BLaER1 treated with 17β-estradiol and CSF1 and Interleukin-3, amounts not matched to agents 10 nM and 100 nM (cell line): ENCODE measurements around the gene NOD1.
"Not testable (repeated sequence)": the region's sequence is repeated elsewhere in the genome, so short reads cannot be mapped to it uniquely, and the experiment has no call there.

Experiments used
- H3K27ac ChIP-seq, 11 experiments: shearing (Covaris generic); formaldehyde crosslinking; 2 replicates each; pipeline ENCODE4 v1.8.1; 2022
- H3K27me3 ChIP-seq, 11 experiments: shearing (Covaris generic); formaldehyde crosslinking; 2 replicates each; pipeline ENCODE4 v1.8.1; 2022
- H3K36me3 ChIP-seq, 11 experiments: shearing (Covaris generic); formaldehyde crosslinking; 2 replicates each; pipeline ENCODE4 v1.8.1; 2022
- H3K4me1 ChIP-seq, 10 experiments: shearing (Covaris generic); formaldehyde crosslinking; 2 replicates each; pipeline ENCODE4 v1.8.1; 2022
- H3K4me2 ChIP-seq, 11 experiments: shearing (Covaris generic); formaldehyde crosslinking; 2 replicates each; pipeline ENCODE4 v1.8.1; 2022
- H3K4me3 ChIP-seq, 10 experiments: shearing (Covaris generic); formaldehyde crosslinking; 2 replicates each; pipeline ENCODE4 v1.8.1; 2022
- H3K9ac ChIP-seq, 11 experiments: shearing (Covaris generic); formaldehyde crosslinking; 2 replicates each; pipeline ENCODE4 v1.8.1; 2022
- H3K9me3 ChIP-seq, 11 experiments: shearing (Covaris generic); formaldehyde crosslinking; replicated peaks in 1 of 11; 2 replicates each; pipeline ENCODE4 v1.8.1; 2022
- H4K20me1 ChIP-seq, 11 experiments: shearing (Covaris generic); formaldehyde crosslinking; 2 replicates each; pipeline ENCODE4 v1.8.1; 2022
- Cebpa-rat ChIP-seq, 11 experiments: shearing (Covaris generic); IDR thresholded peaks; 2 replicates each; pipeline ENCODE4 v1.8.1; 2022

The NOD1 gene

DNA sequence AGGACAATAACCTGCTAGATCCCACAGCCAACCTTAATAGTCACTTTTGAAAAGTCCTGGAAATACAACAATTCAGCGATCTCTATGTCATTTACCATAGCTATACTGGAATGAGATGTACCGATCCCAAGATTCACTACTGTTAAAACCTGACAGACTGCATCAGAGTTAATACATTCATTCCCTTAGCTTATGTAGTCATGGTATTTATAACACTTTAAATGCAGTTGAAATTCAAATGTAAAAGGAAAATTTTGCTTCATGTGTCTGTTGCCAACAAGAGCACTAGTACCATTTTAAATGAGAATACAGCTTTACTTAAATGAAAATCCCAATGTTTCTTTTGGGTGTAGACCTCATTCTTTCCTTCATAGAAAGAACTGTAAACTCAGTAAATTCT lies 37.2 kb upstream of the NOD1 start:
- no peaks in the 10 kb centered on the region for H3K36me3 ChIP-seq
- no peak overlapping the region for H3K27ac ChIP-seq
- no peak for TF ChIP-seq Cebpa-rat (IDR thresholded peaks at IDR 0.05)
- no peaks in the 10 kb centered on the region for H3K9me3 ChIP-seq
- H3K27me3 ChIP-seq: no peaks in the 10 kb centered on the region
- peaks cover 4 to 15% (median 9%) of the 10 kb centered on the region in 10 experiments; a peak in 18 of 20 replicates for H3K4me1 ChIP-seq
- no peak overlapping the region for H3K4me2 ChIP-seq
- H4K20me1 ChIP-seq: no peaks in the 10 kb centered on the region
- H3K4me3 ChIP-seq: no peak overlapping the region
- H3K9ac ChIP-seq: no peak overlapping the region

DNA sequence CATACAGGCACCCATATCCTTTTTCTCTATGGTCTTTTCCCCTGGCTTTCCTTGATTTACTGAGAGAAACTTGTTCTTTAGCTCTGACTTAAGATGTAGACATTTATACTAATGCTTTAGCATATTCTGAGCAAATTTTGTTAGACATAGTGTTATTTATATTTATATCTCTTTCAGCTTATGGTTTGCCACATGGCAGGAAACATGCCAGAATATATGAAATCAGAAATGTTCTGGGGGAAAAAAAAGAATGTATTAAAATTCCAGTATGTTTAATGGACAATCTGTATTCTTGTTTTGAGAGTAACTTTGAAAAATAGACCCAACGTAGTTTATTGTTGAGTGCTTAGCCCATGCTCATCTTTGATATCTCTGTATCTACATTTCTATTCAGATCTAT lies 36.2 kb upstream of the NOD1 start:
- H3K27me3 ChIP-seq: no peaks in the 10 kb centered on the region
- H3K4me3 ChIP-seq: no peak overlapping the region
- H3K9ac ChIP-seq: no peak overlapping the region
- H3K36me3 ChIP-seq: no peaks in the 10 kb centered on the region
- H3K27ac ChIP-seq: no peak overlapping the region
- H3K9me3 ChIP-seq: no peaks in the 10 kb centered on the region
- no peak overlapping the region for H3K4me2 ChIP-seq
- no peaks in the 10 kb centered on the region for H4K20me1 ChIP-seq
- no peak for TF ChIP-seq Cebpa-rat (IDR thresholded peaks at IDR 0.05)
- peaks cover 0 to 5% (median 0%) of the 10 kb centered on the region in 10 experiments; a peak in 6 of 20 replicates for H3K4me1 ChIP-seq

DNA sequence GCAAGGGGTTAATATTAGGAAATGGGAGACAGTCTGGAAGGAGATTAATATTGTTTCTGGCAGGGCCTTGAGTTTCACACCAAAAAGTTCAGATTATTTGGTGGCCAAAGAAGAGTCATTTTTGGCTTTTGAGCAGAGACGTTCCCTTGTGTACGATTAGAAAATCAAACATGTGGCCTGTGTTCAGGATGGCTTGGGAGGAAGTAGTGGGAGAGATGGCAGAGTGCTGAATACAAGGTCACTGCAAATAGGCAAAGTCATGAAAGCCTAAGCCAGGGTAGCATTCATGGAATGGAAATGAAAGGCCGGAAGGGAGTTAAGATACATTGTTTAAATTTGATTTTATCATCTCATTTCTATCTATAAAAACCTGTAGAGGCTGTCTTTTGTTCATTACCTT lies 35.6 kb upstream of the NOD1 start:
- H3K9ac ChIP-seq: no peak overlapping the region
- no peaks in the 10 kb centered on the region for H3K27me3 ChIP-seq
- H3K4me2 ChIP-seq: no peak overlapping the region
- H3K4me3 ChIP-seq: no peak overlapping the region
- no peaks in the 10 kb centered on the region for H3K4me1 ChIP-seq
- H3K36me3 ChIP-seq: no peaks in the 10 kb centered on the region
- no peak overlapping the region for H3K27ac ChIP-seq
- H3K9me3 ChIP-seq: no peaks in the 10 kb centered on the region
- H4K20me1 ChIP-seq: no peaks in the 10 kb centered on the region
- TF ChIP-seq Cebpa-rat (IDR thresholded peaks at IDR 0.05): no peak

DNA sequence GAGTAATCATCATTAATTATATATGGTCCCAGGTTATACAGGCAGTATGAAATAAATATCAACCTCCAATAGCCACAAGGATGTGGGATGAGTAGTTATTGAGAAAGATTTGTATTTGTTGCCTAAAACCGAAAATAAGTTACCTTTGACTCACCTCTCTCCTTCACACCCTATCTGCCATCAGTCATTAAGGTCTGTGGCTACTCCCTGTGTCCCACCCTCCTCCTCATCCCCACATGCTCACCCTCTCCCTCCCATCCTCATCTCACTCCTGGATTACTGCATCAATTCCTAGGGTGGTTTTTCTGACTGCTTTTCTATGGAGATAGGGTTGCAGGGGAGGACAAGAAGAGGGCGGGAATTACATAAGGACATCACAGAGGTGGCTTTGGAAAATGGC lies 35.2 kb upstream of the NOD1 start:
- H3K36me3 ChIP-seq: no peaks in the 10 kb centered on the region
- H3K4me1 ChIP-seq: no peaks in the 10 kb centered on the region
- no peak overlapping the region for H3K4me3 ChIP-seq
- no peak overlapping the region for H3K4me2 ChIP-seq
- H3K27me3 ChIP-seq: no peaks in the 10 kb centered on the region
- H4K20me1 ChIP-seq: no peaks in the 10 kb centered on the region
- H3K9me3 ChIP-seq: no peaks in the 10 kb centered on the region
- TF ChIP-seq Cebpa-rat (IDR thresholded peaks at IDR 0.05): no peak
- no peak overlapping the region for H3K9ac ChIP-seq
- no peak overlapping the region for H3K27ac ChIP-seq

DNA sequence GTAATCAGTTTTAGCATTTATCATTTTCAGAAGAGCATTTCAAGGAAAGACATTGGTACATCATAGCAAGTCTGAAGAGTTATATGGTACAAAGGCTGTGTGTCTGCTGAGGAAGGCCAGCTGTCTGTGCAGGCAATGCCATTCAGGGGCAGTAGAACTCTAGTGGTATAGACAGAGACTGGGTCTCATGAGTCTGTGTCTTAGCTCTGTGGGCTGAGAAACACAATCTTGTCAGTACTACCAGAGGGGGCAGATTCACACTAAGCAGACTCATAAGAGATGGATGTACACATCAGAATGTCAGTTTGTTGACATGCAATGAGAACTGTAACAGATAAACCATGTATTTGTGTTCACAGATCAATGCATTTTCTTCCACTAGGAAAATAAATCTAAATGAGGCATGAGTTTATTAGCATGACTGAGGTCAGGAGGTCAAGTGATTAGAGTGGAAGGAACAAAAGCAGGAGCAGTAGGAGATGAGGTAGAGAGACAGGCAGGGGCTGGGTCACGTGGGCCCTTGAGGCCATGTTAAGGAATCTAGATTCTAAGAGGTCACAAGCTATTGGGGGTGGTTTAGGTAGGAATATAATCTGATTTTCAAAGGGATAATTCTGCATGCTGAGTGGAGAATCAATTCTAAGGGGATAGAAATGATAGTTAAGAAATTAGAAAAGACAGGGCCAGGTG lies 33.5 kb upstream of the NOD1 start:
- no peaks in the 10 kb centered on the region for H3K27me3 ChIP-seq
- TF ChIP-seq Cebpa-rat (IDR thresholded peaks at IDR 0.05): no peak
- no peak overlapping the region for H3K4me3 ChIP-seq
- no peak overlapping the region for H3K27ac ChIP-seq
- H3K4me2 ChIP-seq: no peak overlapping the region
- H3K9ac ChIP-seq: no peak overlapping the region
- H3K9me3 ChIP-seq: peaks cover 7 to 12% (median 7%) of the 10 kb centered on the region in 11 experiments; a peak in 18 of 22 replicates
- H3K36me3 ChIP-seq: no peaks in the 10 kb centered on the region
- no peaks in the 10 kb centered on the region for H3K4me1 ChIP-seq
- H4K20me1 ChIP-seq: no peaks in the 10 kb centered on the region

DNA sequence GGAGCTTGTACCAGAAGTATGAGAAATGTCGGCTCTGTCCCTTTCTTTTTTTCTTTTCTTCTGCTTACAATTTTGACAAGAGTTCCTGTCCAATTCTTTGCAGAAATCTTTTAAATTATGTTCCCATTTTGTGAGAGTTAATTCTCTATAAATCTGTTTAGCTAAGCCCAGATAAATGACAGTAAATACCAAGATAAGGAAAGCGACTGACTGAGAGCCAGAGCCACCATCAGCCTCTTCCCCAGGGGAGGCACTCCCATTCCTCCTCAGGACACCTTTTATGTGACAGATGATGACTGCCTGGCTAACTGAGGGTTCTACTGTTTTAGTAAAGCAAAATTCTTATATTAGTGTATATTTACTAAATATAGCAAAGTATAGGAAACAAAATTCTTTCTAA lies 32.9 kb upstream of the NOD1 start:
- H3K4me3 ChIP-seq: no peak overlapping the region
- H3K4me2 ChIP-seq: no peak overlapping the region
- no peaks in the 10 kb centered on the region for H3K36me3 ChIP-seq
- no peaks in the 10 kb centered on the region for H4K20me1 ChIP-seq
- H3K9ac ChIP-seq: no peak overlapping the region
- H3K9me3 ChIP-seq: peaks cover 8 to 17% (median 13%) of the 10 kb centered on the region in 11 experiments; a peak in 18 of 22 replicates
- no peaks in the 10 kb centered on the region for H3K4me1 ChIP-seq
- no peak for TF ChIP-seq Cebpa-rat (IDR thresholded peaks at IDR 0.05)
- no peaks in the 10 kb centered on the region for H3K27me3 ChIP-seq
- H3K27ac ChIP-seq: no peak overlapping the region

DNA sequence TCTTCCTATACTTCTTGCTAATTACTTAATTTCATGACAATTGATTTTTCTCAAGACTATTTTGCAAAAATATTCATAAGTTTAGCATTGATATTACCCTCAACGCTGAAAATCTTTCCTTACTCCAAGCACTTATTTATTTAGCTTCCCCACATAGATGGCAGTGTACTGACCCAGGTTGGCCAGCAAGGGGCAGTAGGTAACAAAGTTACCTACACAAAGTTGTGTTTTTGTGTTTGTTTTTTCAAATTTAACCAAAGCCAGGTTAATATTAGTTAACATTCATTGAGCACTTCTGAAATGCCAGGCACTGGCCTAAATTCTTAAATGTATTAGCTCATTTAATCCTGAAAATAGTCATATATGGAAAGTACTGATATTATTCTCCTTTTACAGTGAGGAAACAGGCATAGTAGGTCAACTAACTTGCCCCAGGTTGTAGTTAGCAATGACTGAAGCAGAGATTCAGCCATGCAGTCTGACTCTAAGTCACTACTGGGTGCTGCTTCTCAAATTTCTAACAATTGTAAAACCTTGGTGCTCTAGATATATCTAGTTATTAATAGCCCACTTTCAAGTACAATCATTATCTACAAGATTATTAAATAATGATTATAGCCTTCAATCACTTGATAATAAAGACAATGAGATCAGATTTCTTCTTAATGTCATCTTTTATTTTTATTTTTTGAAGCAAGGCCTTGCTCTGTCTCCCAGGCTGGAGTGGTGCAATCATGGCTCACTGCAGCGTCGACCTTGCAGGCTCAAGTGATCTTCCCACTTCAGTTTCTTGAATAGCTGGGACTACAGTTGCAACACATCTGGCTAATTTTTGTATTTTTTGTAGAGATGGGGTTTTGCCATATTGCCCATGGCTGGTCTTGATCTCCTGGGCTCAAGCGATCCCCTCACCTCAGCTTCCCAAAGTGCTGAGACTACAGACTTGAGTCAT lies 31.8 kb upstream of the NOD1 start:
- H4K20me1 ChIP-seq: no peaks in the 10 kb centered on the region
- H3K27ac ChIP-seq: no peak overlapping the region
- H3K9me3 ChIP-seq: peaks cover 8 to 19% (median 13%) of the 10 kb centered on the region in 11 experiments; a peak in 18 of 22 replicates
- no peak for TF ChIP-seq Cebpa-rat (IDR thresholded peaks at IDR 0.05)
- H3K4me3 ChIP-seq: no peak overlapping the region
- H3K36me3 ChIP-seq: no peaks in the 10 kb centered on the region
- no peaks in the 10 kb centered on the region for H3K27me3 ChIP-seq
- H3K4me1 ChIP-seq: peaks cover 0 to 6% (median 3%) of the 10 kb centered on the region in 10 experiments; a peak in 11 of 20 replicates
- H3K4me2 ChIP-seq: no peak overlapping the region
- no peak overlapping the region for H3K9ac ChIP-seq

DNA sequence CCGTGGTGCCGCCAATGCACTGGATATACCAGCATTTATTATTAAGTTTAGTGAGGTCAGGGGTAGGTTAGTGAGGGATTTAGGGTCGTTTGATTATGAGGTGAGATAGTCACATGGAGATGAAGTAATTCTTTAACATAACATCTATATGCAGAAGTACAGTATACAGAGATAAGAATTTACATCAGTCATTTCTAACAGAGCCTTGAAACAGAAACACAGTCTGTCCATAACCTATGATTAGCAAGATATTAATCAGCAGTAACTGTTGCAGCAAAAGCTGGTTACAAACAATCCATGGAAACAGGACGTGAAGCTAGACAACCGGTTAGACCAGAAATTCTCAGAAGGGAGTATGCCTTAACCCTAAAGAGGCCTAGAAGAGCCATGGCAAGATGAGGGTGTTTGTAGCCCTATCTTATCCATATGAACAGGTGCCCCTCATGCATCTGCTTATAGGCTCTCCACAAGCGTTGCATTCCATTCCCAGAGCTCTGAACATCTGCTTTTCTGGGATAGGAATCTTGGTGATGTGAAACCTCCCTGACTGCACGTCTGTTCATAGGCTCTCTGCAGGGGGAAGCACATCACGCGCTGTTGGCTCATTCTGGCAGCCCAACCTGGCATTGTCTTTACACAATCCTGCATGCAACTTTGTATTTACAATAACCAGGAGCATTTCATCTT lies 30.7 kb upstream of the NOD1 start:
- not testable (repeated sequence) for H3K27me3 ChIP-seq, H3K36me3 ChIP-seq, H3K9ac ChIP-seq, H3K4me3 ChIP-seq, H3K4me2 ChIP-seq, H3K27ac ChIP-seq, H4K20me1 ChIP-seq
- Histone ChIP-seq H3K4me1 (peaks cover 0 to 10% (median 7%) of the 10 kb centered on the region in 10 experiments; a peak in 11 of 20 replicates), H3K9me3 (peaks cover 8 to 19% (median 13%) of the 10 kb centered on the region in 11 experiments; a peak in 18 of 22 replicates)

DNA sequence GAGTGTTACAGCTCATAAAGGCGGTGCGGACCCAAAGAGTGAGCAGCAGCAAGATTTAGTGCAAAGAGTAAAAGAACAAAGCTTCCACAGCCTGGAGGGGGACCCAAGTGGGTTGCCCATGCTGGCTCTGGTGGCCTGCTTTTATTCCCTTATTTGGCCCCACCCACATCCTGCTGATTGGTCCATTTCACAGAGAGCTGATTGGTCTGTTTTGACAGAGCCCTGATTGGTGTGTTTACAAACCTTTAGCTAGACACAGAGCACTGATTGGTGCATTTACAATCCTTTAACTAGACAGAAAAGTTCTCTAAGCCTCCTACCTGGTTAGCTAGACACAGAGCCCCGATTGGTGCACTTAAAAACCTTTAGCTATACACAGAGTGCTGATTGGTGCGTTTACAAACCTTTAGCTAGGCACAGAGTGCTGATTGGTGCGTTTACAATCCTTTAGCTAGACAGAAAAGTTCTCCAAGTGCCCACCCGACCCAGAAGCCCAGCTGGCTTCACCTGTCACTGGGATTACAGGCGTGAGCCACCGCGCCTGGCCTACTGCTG lies 28.8 kb upstream of the NOD1 start:
- H3K4me2 ChIP-seq, H3K9ac ChIP-seq, H3K4me3 ChIP-seq, H3K27me3 ChIP-seq, H3K36me3 ChIP-seq, H3K27ac ChIP-seq: not testable (repeated sequence)
- peaks cover 8 to 19% (median 13%) of the 10 kb centered on the region in 11 experiments; a peak in 18 of 22 replicates for H3K9me3 ChIP-seq
- peaks cover 0 to 14% (median 8%) of the 10 kb centered on the region in 11 experiments; a peak in 10 of 22 replicates for H4K20me1 ChIP-seq
- peaks cover 17 to 27% (median 23%) of the 10 kb centered on the region in 10 experiments for H3K4me1 ChIP-seq
